HG02885 (cell line): ENCODE measurements around the gene TPX2.
"Not testable (repeated sequence)": the region's sequence is repeated elsewhere in the genome, so short reads cannot be mapped to it uniquely, and the experiment has no call there.

ENCODE experiments used
- ATAC-seq: cut with Tn5 transposase; IDR thresholded peaks from one replicate; pipeline ENCODE4 v1.9.1; 2021; ENCODE audit warnings: mild to moderate bottlenecking; ENCODE audit not compliant: unreplicated experiment, poor library complexity

TPX2 gene

DNA sequence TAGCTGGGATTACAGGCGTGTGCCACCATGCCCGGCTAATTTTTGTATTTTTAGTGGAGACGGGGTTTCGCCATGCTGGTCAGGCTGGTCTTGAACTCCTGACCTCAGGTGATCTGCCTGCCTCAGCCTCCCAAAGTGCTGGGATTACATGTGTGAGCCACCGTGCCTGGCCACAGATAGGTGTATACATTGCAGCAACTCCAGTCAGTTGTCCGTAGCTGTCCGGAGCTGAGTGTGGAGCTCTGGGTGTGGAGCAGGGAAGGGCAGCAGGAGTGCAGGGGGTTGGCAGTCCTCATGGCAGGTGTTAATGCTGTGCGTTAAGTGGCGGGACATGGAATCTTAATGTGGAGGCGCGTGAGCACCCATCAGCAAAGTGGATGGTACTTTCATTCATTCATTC is 88.9 kb downstream of the TPX2 start:
- ATAC-seq: not testable (repeated sequence)

- no peak for ATAC-seq
These were observed 90.6 kb downstream of the TPX2 start for GRCh38 chr20:31829731-31830130.

DNA sequence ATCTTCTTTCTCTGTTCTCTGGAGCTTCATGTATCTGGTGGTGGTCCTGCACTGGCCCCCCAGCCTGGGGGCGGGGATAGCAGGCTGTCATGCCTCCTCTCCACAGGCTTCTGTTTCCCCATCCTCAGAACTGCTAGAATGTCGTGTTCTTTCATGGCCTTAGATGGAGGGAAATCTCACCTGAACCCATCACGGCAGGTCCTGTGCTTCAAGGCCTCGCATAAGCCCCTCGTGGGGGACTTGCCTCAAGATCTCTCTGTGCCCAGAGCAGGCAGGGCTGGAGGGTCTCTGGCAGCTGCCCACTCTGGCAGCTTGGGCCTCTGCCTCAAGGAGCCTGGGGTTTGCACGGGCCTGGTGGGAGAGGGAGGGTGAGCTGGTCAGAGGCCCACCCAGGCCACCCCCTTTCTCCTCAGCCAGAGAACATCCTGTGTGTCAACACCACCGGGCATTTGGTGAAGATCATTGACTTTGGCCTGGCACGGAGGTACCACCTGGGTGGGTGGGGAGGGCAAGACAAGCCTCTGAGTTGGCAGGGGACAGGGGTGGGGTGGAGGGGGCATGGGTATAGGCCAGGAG is 91.4 kb downstream of the TPX2 start:
- ATAC-seq: no peak

- ATAC-seq: no peak
These were observed 92.1 kb downstream of the TPX2 start for GRCh38 chr20:31831211-31831610.

DNA sequence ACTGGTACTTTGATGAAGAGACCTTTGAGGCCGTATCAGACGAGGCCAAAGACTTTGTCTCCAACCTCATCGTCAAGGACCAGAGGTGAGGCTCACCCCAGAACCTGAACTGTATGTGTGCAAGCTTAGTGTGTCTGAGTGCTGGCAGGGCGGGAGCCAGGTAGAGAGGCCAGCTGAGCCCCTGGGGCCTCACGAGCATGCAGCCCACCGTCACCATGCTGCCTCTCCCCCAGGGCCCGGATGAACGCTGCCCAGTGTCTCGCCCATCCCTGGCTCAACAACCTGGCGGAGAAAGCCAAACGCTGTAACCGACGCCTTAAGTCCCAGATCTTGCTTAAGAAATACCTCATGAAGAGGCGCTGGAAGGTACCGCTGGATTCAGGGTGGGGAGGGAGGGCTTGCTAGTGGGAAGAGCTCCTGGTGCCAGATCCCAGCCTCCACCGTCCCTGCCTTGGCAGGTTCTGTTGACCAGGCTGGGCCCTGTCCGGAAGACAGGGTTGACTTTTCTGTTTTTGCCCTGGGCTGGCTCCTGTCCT is 92.7 kb downstream of the TPX2 start:
- ATAC-seq: no peak

GRCh38 chr20:31833130-31833930 is 94.2 kb downstream of the TPX2 start:
- no peak for ATAC-seq

GRCh38 chr20:31833931-31834521 is 94.9 kb downstream of the TPX2 start:
- ATAC-seq: no peak

- ATAC-seq: no peak
These were observed 96.5 kb downstream of the TPX2 start for GRCh38 chr20:31835554-31835953.

DNA sequence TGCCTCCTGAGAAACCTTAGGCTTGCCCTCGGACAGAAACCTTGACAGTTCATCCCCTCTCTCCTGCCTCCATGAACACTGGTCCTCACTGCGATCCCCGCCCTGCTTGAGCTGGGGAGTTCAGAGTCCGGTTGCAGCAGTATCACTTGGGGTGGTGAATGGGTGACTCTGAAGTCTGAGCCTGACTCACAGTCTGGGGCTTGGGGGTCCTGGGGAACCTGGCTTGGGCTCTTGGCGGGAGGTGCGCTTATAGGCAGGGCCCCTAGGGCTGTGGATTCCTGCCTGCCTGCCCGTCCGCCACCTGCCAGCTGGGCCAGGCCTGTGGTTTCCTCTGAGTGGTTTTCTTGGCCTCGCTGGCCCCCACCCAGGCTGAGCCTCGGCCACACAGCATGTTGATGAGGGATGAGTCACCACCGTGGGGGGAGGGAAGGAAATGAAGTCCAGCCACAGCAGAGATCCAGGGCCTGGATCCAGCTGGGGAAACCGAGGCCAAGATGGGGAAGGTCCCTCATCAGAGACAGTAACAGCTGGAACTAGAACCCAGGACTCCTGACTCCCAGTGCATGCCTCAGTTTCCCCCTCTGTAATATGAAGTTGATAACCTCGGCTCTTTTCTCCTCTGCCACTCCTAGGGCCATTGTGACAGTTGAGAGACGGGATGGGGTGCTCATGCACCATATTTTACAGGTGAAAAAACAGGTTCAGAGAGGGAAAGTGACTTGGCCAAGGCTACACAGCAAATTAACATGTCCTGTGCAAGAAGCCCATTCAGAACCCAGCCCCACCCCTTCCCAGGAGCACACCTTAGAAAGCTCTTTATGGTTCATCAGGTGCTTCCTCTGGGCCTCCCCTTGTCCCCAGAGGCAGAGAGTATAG is 97.1 kb downstream of the TPX2 start:
- peak; percentile 66 for ATAC-seq

DNA sequence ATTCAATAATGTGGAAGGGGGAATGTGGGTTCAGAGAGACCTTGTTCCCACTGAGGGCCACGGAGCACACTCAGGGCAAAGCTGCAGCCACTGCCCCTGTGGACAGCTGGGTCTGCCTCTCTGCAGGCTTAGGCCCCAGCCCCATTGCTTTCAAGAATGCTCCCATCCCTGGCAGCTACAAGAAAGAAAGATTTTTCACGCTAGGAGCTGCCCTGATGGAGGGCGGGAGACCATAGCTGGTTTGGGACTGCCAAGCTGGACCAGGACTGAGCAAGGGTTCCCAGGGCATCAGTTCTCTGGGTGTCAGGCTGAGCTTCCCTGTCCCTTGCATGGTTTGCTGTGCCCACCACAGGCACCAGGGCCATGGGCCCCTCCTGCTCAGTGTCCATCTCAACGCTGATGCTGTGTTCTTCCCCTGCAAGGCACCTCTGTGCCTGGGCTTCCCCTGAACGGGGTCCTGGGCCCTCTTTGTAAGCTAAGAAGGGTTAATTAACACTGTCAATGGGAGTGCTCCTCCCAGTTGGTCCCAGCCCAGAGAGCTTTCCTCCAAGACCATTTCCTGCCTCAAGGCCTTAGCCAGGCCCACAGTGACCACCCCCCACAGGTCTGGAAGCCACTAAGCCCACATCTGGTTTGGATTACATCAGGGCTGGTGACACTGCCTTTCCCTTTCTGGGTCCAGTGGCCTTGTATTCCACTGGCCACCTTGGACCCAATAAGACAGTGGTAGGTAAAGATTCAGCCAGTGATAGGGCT is 97.9 kb downstream of the TPX2 start:
- no peak for ATAC-seq

GRCh38 chr20:31837896-31838397 is 98.9 kb downstream of the TPX2 start:
- ATAC-seq: no peak

DNA sequence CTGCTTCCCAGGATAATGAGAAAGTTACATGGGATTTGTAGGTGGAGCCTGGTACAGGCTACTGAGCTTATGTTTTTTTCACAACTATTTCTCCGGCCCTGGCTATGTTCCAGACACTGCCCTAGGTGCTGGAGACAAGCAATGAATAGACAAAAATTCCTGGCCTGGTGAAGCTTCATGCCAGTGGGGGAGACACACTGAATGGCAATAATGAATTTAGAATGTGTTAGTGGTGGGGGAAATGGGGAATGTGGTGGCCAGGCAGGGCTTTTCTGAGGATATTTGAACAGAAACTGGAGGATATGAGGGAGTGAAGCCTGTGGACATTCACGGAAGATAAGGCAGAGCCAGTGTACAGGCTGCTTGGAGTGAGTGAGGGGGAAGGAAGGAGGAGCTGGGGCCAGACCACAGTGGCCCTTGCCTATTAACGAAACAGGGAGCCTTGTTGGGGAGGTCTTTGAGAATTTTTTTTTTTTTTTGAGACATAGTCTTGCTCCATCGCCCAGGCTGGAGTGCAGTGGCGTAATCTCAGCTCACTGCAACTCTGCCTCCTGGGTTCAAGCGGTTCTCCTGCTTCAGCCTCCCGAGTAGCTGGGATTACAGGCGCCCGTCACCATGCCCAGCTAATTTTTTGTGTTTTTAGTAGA is 99.7 kb downstream of the TPX2 start:
- no peak for ATAC-seq

DNA sequence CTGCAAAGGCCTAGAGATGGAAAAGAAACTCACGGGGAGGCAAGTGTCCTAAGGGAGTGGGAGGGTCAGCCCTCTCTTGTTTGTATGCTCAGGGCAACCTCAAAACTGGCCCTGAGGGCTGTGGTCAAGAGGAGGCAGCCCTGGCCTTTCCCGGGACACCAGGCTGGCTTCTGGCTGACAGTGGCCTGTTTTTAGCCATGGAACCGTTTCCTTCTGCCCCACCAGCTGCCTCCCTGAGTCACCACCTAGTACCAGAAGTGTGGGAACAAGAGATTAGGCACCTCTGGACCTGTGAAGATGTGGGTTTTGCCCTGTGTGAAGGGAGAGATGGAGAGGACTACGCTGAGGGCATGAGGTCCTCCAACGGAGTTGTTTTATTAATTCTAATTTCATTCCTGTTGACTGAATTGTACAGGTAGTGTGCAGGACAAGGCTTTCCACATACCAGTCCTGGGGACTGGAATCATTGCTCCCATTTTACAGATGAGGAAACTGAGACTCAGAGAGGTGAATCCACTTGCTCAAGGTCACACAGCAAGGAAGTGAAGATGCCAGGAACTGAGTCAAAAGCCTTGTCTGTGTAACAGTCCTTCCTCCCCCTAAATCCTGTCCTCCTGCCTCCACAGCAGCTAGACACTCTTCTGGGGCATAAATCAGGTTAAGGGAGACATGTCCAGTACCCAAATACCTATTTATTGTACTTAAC is 100.8 kb downstream of the TPX2 start:
- no peak for ATAC-seq

DNA sequence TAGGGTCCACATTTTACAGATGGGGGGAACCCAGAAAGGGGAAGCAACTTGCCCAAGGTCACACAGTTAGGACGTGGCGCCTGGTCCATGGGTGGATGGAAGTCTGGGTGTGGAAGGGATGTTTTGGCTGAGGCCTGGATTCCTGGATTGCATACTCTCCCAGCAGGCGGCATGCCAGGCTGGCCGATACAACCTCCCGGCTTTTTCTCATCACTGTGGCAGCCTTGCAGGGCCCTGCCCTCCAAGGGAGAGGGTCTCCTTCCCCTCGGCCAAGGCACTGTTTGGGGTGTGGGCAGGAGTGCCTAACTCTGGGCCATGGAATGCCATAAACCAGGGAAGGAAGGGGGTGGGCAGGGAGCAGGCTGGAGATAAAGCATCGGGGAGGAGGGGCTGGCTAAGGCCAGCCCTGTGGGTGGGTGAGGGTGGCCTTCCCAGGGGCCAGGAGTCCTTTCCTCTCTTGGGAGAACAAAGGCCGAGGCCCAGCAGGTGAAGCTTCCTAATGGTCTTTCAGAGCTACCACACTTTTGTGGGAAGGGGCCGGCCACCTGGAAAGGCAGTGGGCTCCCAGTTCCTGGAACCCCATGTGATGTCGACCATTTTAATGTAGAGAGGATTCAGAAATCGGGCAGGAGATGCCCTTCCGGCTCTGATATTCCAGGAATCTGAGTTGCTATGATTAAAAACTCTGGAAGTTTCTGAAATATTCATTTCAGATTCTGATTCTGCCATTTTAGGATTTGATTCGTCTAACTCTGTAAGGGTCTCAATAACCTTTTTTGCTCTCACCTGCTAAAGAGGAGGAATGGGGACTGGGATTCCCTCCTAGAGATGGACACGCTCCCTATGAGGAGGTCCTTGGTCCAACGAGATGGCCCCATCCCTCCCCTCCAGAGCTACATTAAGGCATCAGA is 102.1 kb downstream of the TPX2 start:
- no peak for ATAC-seq

GRCh38 chr20:31841928-31842327 is 102.8 kb downstream of the TPX2 start:
- ATAC-seq: no peak

DNA sequence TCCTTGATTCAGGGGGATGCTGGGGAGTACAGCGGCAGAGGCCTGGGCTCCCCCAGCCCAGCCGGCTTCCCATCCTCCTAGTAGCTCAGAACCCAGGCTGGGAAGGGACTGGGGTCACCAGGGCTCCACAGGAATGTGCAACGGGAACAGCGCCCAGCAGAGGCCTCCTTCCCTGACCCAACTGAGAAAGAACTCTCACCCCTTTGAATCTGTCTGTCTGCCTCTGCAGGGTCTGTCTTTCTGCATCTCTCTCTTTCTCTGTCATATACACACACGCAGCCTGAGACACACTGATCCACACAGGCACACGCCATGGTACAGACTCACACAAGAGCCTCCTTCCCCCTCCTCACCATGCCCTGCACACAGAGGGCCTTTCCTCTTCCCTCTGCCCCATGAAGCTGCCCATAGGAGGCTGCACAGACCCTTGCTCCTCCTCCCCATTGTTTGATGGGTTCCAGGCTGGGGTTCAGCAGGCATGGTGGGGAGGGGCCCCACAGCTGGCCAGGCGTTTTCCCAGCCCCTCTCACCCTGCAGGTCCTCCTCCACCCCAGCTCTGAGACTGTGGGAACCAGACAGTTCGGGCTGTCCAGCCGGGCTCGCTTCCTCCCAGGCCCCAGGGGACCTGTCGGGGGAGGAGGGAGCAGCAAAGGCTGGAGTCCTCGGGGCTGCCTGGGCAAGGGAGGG is 103.5 kb downstream of the TPX2 start:
- no peak for ATAC-seq

- ATAC-seq: no peak
These were observed 104.2 kb downstream of the TPX2 start for GRCh38 chr20:31843288-31843687.
